OCI-LY1 (cell line): ENCODE measurements around the gene RGS7BP.

Source experiments
- CTCF ChIP-seq: fragments of 200-600 bp; sonication (generic), shearing (Covaris generic); IDR thresholded peaks from 2 replicates; pipeline ENCODE4 v1.5.1; 2017; ENCODE audit warnings: mild to moderate bottlenecking, antibody characterized with exemption, low read length, moderate library complexity, mixed read lengths
- EZH2 ChIP-seq: fragments of 200-600 bp; sonication (generic), shearing (Covaris generic); IDR thresholded peaks from 2 replicates; pipeline ENCODE4 v1.8.0; 2017; ENCODE audit warnings: borderline replicate concordance, mixed run types, mild to moderate bottlenecking, antibody characterized with exemption, low read length, moderate library complexity, mixed read lengths

GRCh38 chr5:64569858-64570257 lies 64.0 kb downstream of the RGS7BP start:
- no peak for TF ChIP-seq CTCF
- TF ChIP-seq EZH2, result no peak
